ENCODE measurements around the gene SMIM13. TPM values are rescaled to one million over a fixed set of nuclear protein-coding genes. Genes with fewer than 3 reads are reported as not detected.
"Not testable (repeated sequence)": the region's sequence is repeated elsewhere in the genome, so short reads cannot be mapped to it uniquely, and the experiment has no call there.

Gene SMIM13
- total RNA-seq, 4 donors from 2014 or later = 5.7 to 33.8 (median 6.7) TPM

DNA sequence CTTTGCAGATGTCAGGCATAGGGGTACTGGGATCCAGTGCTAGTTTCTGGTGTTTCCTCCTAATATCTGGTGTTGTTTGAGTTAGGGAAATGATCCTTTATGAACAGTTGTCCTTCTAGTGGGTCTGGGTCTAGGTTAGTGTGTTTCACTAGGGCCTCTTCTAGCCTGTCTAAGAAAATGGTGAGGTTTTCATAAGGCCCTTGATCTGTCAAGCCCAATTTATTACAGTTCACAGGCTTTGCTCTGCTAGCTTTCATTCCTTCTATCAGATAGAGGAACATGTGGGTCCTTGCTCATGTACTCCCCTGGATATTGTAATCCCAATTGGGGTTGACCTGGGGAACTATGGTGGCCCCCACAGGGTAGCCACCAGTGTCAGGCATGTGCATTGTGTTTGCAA is 15.1 kb downstream of the SMIM13 start:
- Histone ChIP-seq H3K9me3 (no peaks in the 10 kb centered on the region), H3K27me3 (no peaks in the 10 kb centered on the region), H3K27ac (no peak overlapping the region), H3K4me3 (no peak overlapping the region), H3K36me3 (no peaks in the 10 kb centered on the region), H3K4me1 (no peaks in the 10 kb centered on the region)
- intact Hi-C loops (cut with DNase I; ENCODE audit: low total_unique reads) = no loop called here
- TF ChIP-seq EP300 (IDR thresholded peaks at IDR 0.05; ENCODE audit: low read depth) (no peak), POLR2A (IDR thresholded peaks at IDR 0.05) (no peak), POLR2AphosphoS5 (IDR thresholded peaks at IDR 0.05) (no peak)
- TF ChIP-seq, protein P1, sequence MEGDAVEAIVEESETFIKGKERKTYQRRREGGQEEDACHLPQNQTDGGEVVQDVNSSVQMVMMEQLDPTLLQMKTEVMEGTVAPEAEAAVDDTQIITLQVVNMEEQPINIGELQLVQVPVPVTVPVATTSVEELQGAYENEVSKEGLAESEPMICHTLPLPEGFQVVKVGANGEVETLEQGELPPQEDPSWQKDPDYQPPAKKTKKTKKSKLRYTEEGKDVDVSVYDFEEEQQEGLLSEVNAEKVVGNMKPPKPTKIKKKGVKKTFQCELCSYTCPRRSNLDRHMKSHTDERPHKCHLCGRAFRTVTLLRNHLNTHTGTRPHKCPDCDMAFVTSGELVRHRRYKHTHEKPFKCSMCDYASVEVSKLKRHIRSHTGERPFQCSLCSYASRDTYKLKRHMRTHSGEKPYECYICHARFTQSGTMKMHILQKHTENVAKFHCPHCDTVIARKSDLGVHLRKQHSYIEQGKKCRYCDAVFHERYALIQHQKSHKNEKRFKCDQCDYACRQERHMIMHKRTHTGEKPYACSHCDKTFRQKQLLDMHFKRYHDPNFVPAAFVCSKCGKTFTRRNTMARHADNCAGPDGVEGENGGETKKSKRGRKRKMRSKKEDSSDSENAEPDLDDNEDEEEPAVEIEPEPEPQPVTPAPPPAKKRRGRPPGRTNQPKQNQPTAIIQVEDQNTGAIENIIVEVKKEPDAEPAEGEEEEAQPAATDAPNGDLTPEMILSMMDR (IDR thresholded peaks at IDR 0.05) = no peak
- no peak for DNase-seq
- in situ Hi-C loops (cut with MboI; ENCODE audit: low pct_ligation_motif_present in 1 of 4, low pct_unique_long_range_greater_than_20kb in 1 of 4, low sequenced_read_pairs in 3 of 4) = no loop called here

DNA sequence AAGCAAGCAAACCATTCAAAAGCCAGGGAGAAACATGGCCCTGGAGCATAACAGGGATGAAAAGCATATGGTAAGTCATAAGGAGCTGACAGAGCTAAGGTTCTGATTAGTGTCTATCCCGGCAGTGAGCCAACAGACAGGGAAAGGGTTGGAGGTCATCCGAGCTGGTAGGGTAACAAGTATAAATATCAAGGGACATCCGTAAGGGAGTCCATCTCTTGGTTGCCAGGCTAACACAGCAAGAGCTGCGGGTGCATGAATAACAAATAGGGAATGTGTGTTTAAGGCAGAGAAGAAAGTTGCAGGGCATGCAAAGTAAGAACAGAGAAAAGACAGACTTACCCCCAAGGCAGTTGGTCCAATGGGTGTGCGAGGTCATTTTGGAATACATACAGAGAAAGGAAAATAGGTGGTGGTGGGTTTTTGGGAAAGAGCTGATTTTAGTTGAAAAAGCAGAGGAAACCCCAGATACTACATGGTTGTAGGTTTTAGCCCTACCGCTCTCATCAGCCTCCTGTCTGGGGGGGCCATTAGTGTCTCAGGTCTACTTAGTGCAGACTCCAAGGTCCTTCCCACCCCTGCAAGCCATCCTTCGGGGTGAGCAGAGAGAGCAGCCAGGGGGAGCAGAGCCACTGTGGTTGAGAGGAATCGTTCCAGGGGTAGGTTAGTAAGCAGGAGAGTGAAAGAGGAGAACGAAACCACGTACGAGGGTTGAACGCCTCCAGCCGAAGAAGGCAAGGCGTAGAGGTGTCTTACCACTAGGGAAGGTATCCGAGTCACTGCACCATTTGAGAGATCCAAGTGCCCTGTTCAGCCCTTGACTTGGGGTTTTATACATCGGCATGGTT is 17.5 kb downstream of the SMIM13 start, which contains the start of gene ERVFRD-1:
Gene ERVFRD-1, minus strand, starts transcription at position 805 of the 848 bp plus-strand sequence. CDS start 6,415 bp downstream, outside the sequence.
- TF ChIP-seq EP300 (IDR thresholded peaks at IDR 0.05; ENCODE audit: low read depth) (no peak), POLR2AphosphoS5 (IDR thresholded peaks at IDR 0.05) (no peak), POLR2A (IDR thresholded peaks at IDR 0.05) (no peak)
- TF ChIP-seq, protein P1 (IDR thresholded peaks at IDR 0.05) = no peak
- Histone ChIP-seq H3K27me3 (no peaks in the 10 kb centered on the region), H3K9me3 (no peaks in the 10 kb centered on the region), H3K4me1 (peaks cover 0 to 1% (median 0%) of the 10 kb centered on the region in 4 donors), H3K27ac (no peak within 1 kb of the TSS), H3K4me3 (no peak within 1 kb of the TSS), H3K36me3 (no peaks in the 10 kb centered on the region)
- in situ Hi-C loops (cut with MboI; ENCODE audit: low pct_ligation_motif_present in 1 of 4, low pct_unique_long_range_greater_than_20kb in 1 of 4, low sequenced_read_pairs in 3 of 4) = no loop called here
- WGBS, 2 donors (ENCODE audit: low coverage in 1 of 2) = 81 to 92% methylated on average over 13 to 16 of the region's 16 CpGs
- intact Hi-C loops (cut with DNase I; ENCODE audit: low total_unique reads) = no loop called here
- no peak for DNase-seq

DNA sequence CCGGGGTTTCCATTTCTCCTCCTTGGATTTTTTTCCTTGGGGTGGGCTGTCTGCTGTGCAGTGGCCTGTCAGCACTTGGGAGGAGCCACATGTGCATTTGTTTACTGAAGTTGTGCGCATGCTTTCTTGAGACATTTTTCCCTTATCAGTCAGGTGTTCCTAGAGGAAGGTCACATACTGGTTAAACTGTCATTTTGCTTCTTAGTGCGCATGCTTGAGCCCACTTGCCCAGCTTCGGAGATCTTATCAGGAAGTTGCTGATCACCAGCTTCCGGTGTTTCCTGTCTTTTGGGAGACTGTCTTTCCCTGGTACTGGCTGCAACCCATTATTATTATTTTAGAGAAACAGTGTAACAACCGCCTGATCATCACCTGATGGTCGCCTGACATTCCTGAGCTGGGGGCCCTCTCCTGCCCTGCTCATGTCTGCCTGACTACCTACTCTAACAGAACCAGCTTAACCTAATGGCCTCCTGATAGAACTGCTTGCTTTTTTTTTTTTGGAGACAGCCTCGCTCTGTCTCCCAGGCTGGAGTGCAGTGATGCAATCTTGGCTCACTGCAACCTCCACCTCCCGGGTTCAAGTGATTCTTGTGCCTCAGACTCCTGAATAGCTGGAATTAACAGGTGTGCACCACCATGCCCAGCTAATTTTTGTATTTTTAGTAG is 18.3 kb downstream of the SMIM13 start:
- no peaks in the 10 kb centered on the region for H3K27me3 ChIP-seq
- H3K9me3 ChIP-seq = no peaks in the 10 kb centered on the region
- peaks cover 0 to 5% (median 0%) of the 10 kb centered on the region in 4 donors for H3K4me1 ChIP-seq
- 71 to 78% methylated on average over 7 to 9 of the region's 9 CpGs for WGBS, 2 donors (ENCODE audit: low coverage in 1 of 2)
- no peak overlapping the region for H3K27ac ChIP-seq
- no peaks in the 10 kb centered on the region for H3K36me3 ChIP-seq
- no peak overlapping the region for H3K4me3 ChIP-seq
- in situ Hi-C loops (cut with MboI; ENCODE audit: low pct_ligation_motif_present in 1 of 4, low pct_unique_long_range_greater_than_20kb in 1 of 4, low sequenced_read_pairs in 3 of 4) (no loop called here), intact Hi-C loops (cut with DNase I; ENCODE audit: low total_unique reads) (no loop called here)
- no peak for DNase-seq
- no peak for TF ChIP-seq EP300 (IDR thresholded peaks at IDR 0.05; ENCODE audit: low read depth)
- TF ChIP-seq POLR2AphosphoS5 (IDR thresholded peaks at IDR 0.05) = no peak
- TF ChIP-seq POLR2A (IDR thresholded peaks at IDR 0.05) = no peak
- TF ChIP-seq, protein P1 (IDR thresholded peaks at IDR 0.05) = no peak

DNA sequence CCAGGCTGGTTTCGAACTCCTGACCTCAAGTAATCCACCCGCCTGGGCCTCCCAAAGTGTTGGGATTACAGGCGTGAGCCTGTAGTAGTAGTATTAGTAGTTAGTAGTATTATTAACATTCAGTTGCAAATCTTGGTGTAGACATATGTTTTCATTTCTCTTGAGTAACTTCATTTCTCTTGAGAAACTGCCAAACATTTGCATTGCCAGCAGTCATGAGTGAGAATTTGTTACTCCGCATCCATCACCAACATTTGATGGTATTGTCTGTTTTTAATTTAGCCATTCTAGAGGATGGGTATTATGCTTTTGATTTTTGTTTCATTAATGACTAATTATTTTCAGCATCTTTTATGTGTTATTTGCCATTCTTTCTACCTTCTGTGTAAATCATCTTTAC is 19.4 kb downstream of the SMIM13 start:
- no peak for TF ChIP-seq POLR2A (IDR thresholded peaks at IDR 0.05)
- no peak for TF ChIP-seq POLR2AphosphoS5 (IDR thresholded peaks at IDR 0.05)
- TF ChIP-seq, protein P1 (IDR thresholded peaks at IDR 0.05) = no peak
- TF ChIP-seq EP300 (IDR thresholded peaks at IDR 0.05; ENCODE audit: low read depth) = no peak
- in situ Hi-C loops (cut with MboI; ENCODE audit: low pct_ligation_motif_present in 1 of 4, low pct_unique_long_range_greater_than_20kb in 1 of 4, low sequenced_read_pairs in 3 of 4) = no loop called here
- DNase-seq = no peak
- intact Hi-C loops (cut with DNase I; ENCODE audit: low total_unique reads) = no loop called here
- H3K27ac ChIP-seq = no peak overlapping the region
- 88 to 90% methylated on average over 1 to 4 of the region's 4 CpGs for WGBS, 2 donors (ENCODE audit: low coverage in 1 of 2)
- no peaks in the 10 kb centered on the region for H3K36me3 ChIP-seq
- H3K4me3 ChIP-seq = no peak overlapping the region
- no peaks in the 10 kb centered on the region for H3K27me3 ChIP-seq
- no peaks in the 10 kb centered on the region for H3K9me3 ChIP-seq
- peaks cover 0 to 5% (median 0%) of the 10 kb centered on the region in 4 donors for H3K4me1 ChIP-seq

DNA sequence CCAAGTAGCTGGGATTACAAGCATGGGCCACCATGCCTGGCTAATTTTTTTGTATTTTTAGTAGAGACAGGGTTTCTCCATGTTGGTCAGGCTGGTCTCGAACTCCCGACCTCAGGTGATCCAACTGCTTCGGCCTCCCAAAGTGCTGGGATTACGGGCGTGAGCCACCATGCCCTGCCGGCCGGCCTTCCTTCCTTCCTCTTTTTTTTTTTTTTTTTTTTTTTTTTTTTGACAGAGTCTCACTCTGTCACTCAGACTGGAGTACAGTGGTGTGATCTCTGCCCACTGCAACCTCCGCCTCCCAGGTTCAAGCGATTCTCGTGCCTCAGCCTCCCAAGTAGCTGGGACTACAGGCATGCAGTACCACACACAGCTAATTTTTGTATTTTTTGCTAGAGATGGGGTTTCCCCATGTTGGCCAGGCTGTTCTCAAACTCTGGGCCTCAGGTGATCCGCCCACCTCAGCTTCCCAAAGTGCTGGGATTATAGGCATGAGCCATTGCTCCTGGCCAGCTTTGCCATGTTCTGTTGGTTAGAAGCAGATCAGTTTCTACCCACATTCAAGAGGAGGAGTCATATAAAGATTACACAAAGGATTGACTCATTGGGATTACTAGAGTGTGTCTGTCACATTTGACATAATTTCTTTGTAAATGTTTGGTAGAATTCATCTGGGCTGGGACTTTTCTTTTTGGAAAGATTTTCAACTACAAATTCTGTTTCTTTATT is 22.3 kb downstream of the SMIM13 start:
- intact Hi-C loops (cut with DNase I; ENCODE audit: low total_unique reads); H3K4me1 ChIP-seq; H3K9me3 ChIP-seq; H3K27me3 ChIP-seq; H3K4me3 ChIP-seq; DNase-seq; H3K27ac ChIP-seq; in situ Hi-C loops (cut with MboI; ENCODE audit: low pct_ligation_motif_present in 1 of 4, low pct_unique_long_range_greater_than_20kb in 1 of 4, low sequenced_read_pairs in 3 of 4); H3K36me3 ChIP-seq: not testable (repeated sequence)
- WGBS, 2 donors (ENCODE audit: low coverage in 1 of 2) = 77 to 95% methylated on average over 7 to 11 of the region's 11 CpGs

Data from transverse colon (tissue), 4 donors.